Thyroid gland (tissue), 4 donors: ENCODE measurements around the gene HEPHL1. TPM values are rescaled to one million over a fixed set of nuclear protein-coding genes. Genes with fewer than 3 reads are reported as not detected.

Experiments
- DNase-seq, 2 donors: peaks; one replicate each; pipeline ENCODE4 v3.0.0-alpha.2; 2019
- H3K27ac ChIP-seq, 3 donors: fragments of 200-600 bp; sonication (generic); 1 replicate in 2 of 3; 2 replicates in 1 of 3; pipeline ENCODE4 v1.5.1; 2016 to 2019; ENCODE audit warnings: mild to moderate bottlenecking in 1 of 3, moderate library complexity in 1 of 3
- H3K27me3 ChIP-seq: fragments of 200-600 bp; sonication (generic); one replicate; pipeline ENCODE4 v1.5.1; 2019
- H3K36me3 ChIP-seq, 2 donors: fragments of 200-600 bp; sonication (generic); one replicate each; pipeline ENCODE4 v1.5.1; 2016 to 2019
- H3K4me1 ChIP-seq, 2 donors: fragments of 200-600 bp; sonication (generic); one replicate each; pipeline ENCODE4 v1.5.1; 2017 to 2019
- H3K4me3 ChIP-seq, 3 donors: fragments of 200-600 bp; sonication (generic); replicated peaks in 1 of 3; 1 replicate in 2 of 3; 2 replicates in 1 of 3; pipeline ENCODE4 v1.5.1; 2016; ENCODE audit warnings: mild to moderate bottlenecking in 1 of 3
- H3K9me3 ChIP-seq: fragments of 200-600 bp; sonication (generic); one replicate; pipeline ENCODE4 v1.5.1; 2017
- POLR2A ChIP-seq, 2 donors: fragments of 450-650 bp; IDR thresholded peaks; one replicate each; pipeline ENCODE4 v1.6.1; 2017; ENCODE audit warnings: antibody characterized with exemption in 2 of 2, mild to moderate bottlenecking in 2 of 2, moderate library complexity in 1 of 2
- whole genome bisulfite sequencing, 2 donors: methylation state at CpG; one replicate each; pipeline ENCODE4 v1.1.5; 2017; 5-methylcytosine and 5-hydroxymethylcytosine counted together
- intact Hi-C: fragments of 100-400 bp; cut with DNase I; formaldehyde crosslinking; loops from one replicate; pipeline ENCODE4 v1.15.1; 2023
- total RNA-seq, 4 donors: library from RNA; depleted of rRNA; stranded (reverse); fragments of >200 nt; gene quantifications; one replicate each; pipeline ENCODE4 v1.2.3, GENCODE V29; 2016
- TF ChIP-seq, protein P1 (sequence below), 6 experiments: fragments of 200-600 bp in 3 of 6; fragments of 450-650 bp in 3 of 6; sonication (generic) in 3 of 6; IDR thresholded peaks; one replicate each; pipeline ENCODE4 v1.5.1; 2016 to 2019; ENCODE audit warnings: antibody characterized with exemption in 6 of 6, mild to moderate bottlenecking in 2 of 6, inconsistent platforms in 1 of 6, moderate library complexity in 1 of 6

The HEPHL1 gene
- total RNA-seq, 4 donors from 2014 or later = 0.21 to 0.24 TPM; not detected in 2

DNA sequence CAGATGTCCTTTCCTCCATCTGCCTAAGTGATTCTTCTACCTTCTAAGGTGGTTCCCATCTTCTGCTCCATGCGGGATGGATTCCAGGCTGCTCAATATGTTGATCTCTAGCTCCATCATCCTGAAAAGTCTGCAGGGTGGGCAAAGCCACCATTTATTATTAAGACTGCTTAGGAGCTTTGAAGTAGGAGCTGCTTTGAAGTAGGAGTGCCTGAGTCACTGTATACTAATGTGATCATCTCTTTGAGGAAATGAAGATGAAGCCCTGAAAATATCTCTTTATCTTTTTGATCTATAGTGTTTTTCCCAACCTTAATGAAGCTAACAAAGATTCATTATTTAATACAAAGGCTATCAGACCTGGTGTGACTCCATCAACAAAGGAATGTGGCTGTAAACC, 13.1 kb downstream of the HEPHL1 start:
- no peak for DNase-seq
- intact Hi-C loops = no loop called here
- H3K4me1 ChIP-seq = no peaks in the 10 kb centered on the region
- H3K27me3 ChIP-seq = no peaks in the 10 kb centered on the region
- H3K36me3 ChIP-seq = no peaks in the 10 kb centered on the region
- H3K27ac ChIP-seq = no peak overlapping the region
- TF ChIP-seq, protein P1, sequence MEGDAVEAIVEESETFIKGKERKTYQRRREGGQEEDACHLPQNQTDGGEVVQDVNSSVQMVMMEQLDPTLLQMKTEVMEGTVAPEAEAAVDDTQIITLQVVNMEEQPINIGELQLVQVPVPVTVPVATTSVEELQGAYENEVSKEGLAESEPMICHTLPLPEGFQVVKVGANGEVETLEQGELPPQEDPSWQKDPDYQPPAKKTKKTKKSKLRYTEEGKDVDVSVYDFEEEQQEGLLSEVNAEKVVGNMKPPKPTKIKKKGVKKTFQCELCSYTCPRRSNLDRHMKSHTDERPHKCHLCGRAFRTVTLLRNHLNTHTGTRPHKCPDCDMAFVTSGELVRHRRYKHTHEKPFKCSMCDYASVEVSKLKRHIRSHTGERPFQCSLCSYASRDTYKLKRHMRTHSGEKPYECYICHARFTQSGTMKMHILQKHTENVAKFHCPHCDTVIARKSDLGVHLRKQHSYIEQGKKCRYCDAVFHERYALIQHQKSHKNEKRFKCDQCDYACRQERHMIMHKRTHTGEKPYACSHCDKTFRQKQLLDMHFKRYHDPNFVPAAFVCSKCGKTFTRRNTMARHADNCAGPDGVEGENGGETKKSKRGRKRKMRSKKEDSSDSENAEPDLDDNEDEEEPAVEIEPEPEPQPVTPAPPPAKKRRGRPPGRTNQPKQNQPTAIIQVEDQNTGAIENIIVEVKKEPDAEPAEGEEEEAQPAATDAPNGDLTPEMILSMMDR (IDR thresholded peaks at IDR 0.05) = no peak
- no peak for TF ChIP-seq POLR2A (IDR thresholded peaks at IDR 0.05)
- no peaks in the 10 kb centered on the region for H3K9me3 ChIP-seq
- no peak overlapping the region for H3K4me3 ChIP-seq
- WGBS, 2 donors = 43 to 100% methylated on average over 1 of the region's 1 CpG

- Histone ChIP-seq H3K9me3 (no peaks in the 10 kb centered on the region), H3K27ac (no peak overlapping the region), H3K27me3 (no peaks in the 10 kb centered on the region), H3K36me3 (no peaks in the 10 kb centered on the region), H3K4me1 (no peaks in the 10 kb centered on the region), H3K4me3 (no peak overlapping the region)
- DNase-seq = no peak
- WGBS, 2 donors = 92 to 94% methylated on average over 2 of the region's 2 CpGs
- TF ChIP-seq POLR2A (IDR thresholded peaks at IDR 0.05) = no peak
- TF ChIP-seq, protein P1 (IDR thresholded peaks at IDR 0.05) = no peak
- intact Hi-C loops = no loop called here
These were observed 14.9 kb downstream of the HEPHL1 start for GRCh38 chr11:94036096-94036495.

- WGBS, 2 donors = 74 to 84% methylated on average over 3 of the region's 3 CpGs
- H3K4me3 ChIP-seq = no peak overlapping the region
- no peak for DNase-seq
- H3K36me3 ChIP-seq = no peaks in the 10 kb centered on the region
- TF ChIP-seq, protein P1 (IDR thresholded peaks at IDR 0.05) = no peak
- no peak for TF ChIP-seq POLR2A (IDR thresholded peaks at IDR 0.05)
- intact Hi-C loops = no loop called here
- H3K27ac ChIP-seq = no peak overlapping the region
- no peaks in the 10 kb centered on the region for H3K27me3 ChIP-seq
- H3K4me1 ChIP-seq = no peaks in the 10 kb centered on the region
- H3K9me3 ChIP-seq = no peaks in the 10 kb centered on the region
These were observed 22.1 kb downstream of the HEPHL1 start for GRCh38 chr11:94043241-94043640.

DNA sequence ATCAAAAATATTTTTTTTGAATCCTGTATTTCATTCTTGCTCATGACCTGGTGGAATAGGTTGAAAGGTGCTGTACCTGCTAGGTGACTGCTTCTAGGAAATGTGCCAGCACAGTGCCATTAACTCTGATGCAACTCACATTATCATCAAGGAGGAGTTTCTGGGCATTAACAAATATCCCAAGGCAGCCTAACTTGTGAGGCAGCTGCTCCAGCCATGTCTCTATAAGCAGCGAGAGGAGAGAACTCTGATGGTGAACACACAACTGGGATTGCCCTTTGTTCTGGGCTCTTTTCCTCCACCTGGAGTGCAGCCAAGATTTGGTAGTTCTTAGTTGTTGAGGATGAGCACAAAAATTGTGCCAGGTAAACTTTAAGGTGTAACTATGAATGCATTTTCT, 25.6 kb downstream of the HEPHL1 start:
- no peak overlapping the region for H3K27ac ChIP-seq
- H3K9me3 ChIP-seq = no peaks in the 10 kb centered on the region
- WGBS, 2 donors = 57 to 68% methylated on average over 1 of the region's 1 CpG
- no peaks in the 10 kb centered on the region for H3K27me3 ChIP-seq
- H3K4me3 ChIP-seq = no peak overlapping the region
- intact Hi-C loops = no loop called here
- H3K36me3 ChIP-seq = no peaks in the 10 kb centered on the region
- no peak for DNase-seq
- TF ChIP-seq, protein P1 (IDR thresholded peaks at IDR 0.05) = no peak
- no peak for TF ChIP-seq POLR2A (IDR thresholded peaks at IDR 0.05)
- H3K4me1 ChIP-seq = no peaks in the 10 kb centered on the region

- Histone ChIP-seq H3K36me3 (no peaks in the 10 kb centered on the region), H3K9me3 (no peaks in the 10 kb centered on the region), H3K27me3 (no peaks in the 10 kb centered on the region), H3K27ac (no peak overlapping the region), H3K4me1 (no peaks in the 10 kb centered on the region), H3K4me3 (no peak overlapping the region)
- DNase-seq = no peak
- intact Hi-C loops = no loop called here
- 85 to 90% methylated on average over 2 of the region's 2 CpGs for WGBS, 2 donors
- TF ChIP-seq, protein P1 (IDR thresholded peaks at IDR 0.05) = no peak
- TF ChIP-seq POLR2A (IDR thresholded peaks at IDR 0.05) = no peak
These were observed 27.0 kb downstream of the HEPHL1 start for GRCh38 chr11:94048032-94048709.
